ENCODE data around the gene TRPM5. TPM values are rescaled to one million over a fixed set of nuclear protein-coding genes. Genes with fewer than 3 reads are reported as not detected.

TRPM5 gene
- total and polyA plus RNA-seq, 4 donors, result 0.05 TPM; not detected in 3

DNA sequence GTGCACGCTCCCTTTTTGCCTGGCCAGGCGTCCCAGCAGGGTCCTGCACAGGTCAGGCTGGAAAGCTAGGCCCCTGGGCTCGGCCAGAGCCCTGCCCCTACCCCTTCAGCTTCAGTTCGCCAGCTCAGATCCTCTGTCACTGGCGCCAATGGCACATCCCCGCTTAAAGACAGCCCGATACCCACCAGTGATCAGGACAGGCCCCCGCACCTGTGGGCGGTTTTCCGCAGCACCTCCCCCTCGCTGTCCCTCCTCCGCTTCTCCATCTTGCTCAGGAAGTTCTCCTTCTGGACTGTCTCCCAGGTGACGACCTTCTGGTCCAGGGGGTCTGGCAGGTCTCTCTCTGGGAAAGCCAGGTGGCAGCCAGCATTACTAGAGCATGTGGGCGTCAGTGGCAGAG, 37.9 kb downstream of the TRPM5 start:
- no peak overlapping the region for H3K27ac ChIP-seq (ENCODE audit: low read depth in 1 of 2, low read length in 2 of 2)
- TF ChIP-seq YY1 (IDR thresholded peaks at IDR 0.05) (no peak), CTCF (IDR thresholded peaks at IDR 0.05; ENCODE audit: low read depth, low read length, missing input control) (no peak), SP1 (IDR thresholded peaks at IDR 0.05) (no peak), RAD21 (IDR thresholded peaks at IDR 0.05) (no peak), HNF4G (IDR thresholded peaks at IDR 0.05) (no peak), GABPA (IDR thresholded peaks at IDR 0.05 in 1 of 2, conservative IDR thresholded peaks at IDR 0.05 in 1 of 2) (no peak), FOXA2 (IDR thresholded peaks at IDR 0.05) (no peak), JUND (IDR thresholded peaks at IDR 0.05) (no peak), ZBTB33 (IDR thresholded peaks at IDR 0.05) (no peak), FOXA1 (IDR thresholded peaks at IDR 0.05) (no peak), RXRA (IDR thresholded peaks at IDR 0.05) (no peak), EGR1 (IDR thresholded peaks at IDR 0.05; ENCODE audit: low read depth in 2 of 2) (no peak), MAX (IDR thresholded peaks at IDR 0.05) (no peak), TAF1 (conservative IDR thresholded peaks at IDR 0.05) (no peak), HNF4A (conservative IDR thresholded peaks at IDR 0.05) (no peak), NR2F2 (IDR thresholded peaks at IDR 0.05) (no peak)
- TF ChIP-seq, protein P1, sequence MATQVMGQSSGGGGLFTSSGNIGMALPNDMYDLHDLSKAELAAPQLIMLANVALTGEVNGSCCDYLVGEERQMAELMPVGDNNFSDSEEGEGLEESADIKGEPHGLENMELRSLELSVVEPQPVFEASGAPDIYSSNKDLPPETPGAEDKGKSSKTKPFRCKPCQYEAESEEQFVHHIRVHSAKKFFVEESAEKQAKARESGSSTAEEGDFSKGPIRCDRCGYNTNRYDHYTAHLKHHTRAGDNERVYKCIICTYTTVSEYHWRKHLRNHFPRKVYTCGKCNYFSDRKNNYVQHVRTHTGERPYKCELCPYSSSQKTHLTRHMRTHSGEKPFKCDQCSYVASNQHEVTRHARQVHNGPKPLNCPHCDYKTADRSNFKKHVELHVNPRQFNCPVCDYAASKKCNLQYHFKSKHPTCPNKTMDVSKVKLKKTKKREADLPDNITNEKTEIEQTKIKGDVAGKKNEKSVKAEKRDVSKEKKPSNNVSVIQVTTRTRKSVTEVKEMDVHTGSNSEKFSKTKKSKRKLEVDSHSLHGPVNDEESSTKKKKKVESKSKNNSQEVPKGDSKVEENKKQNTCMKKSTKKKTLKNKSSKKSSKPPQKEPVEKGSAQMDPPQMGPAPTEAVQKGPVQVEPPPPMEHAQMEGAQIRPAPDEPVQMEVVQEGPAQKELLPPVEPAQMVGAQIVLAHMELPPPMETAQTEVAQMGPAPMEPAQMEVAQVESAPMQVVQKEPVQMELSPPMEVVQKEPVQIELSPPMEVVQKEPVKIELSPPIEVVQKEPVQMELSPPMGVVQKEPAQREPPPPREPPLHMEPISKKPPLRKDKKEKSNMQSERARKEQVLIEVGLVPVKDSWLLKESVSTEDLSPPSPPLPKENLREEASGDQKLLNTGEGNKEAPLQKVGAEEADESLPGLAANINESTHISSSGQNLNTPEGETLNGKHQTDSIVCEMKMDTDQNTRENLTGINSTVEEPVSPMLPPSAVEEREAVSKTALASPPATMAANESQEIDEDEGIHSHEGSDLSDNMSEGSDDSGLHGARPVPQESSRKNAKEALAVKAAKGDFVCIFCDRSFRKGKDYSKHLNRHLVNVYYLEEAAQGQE (IDR thresholded peaks at IDR 0.05), result no peak
- TF ChIP-seq, protein P2, sequence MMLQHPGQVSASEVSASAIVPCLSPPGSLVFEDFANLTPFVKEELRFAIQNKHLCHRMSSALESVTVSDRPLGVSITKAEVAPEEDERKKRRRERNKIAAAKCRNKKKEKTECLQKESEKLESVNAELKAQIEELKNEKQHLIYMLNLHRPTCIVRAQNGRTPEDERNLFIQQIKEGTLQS (IDR thresholded peaks at IDR 0.05), result no peak
- H3K4me1 ChIP-seq (ENCODE audit: control insufficient read depth in 4 of 4, insufficient read depth in 4 of 4, low read length in 3 of 4), result peaks cover 3 to 10% (median 9%) of the 10 kb centered on the region in 4 donors
- H3K9me3 ChIP-seq (ENCODE audit: control insufficient read depth in 4 of 4, low read length in 3 of 4), result no peaks in the 10 kb centered on the region
- no peak overlapping the region for H3K9ac ChIP-seq (ENCODE audit: low read depth in 1 of 2, low read length in 2 of 2)
- no peaks in the 10 kb centered on the region for H3K27me3 ChIP-seq (ENCODE audit: control insufficient read depth in 4 of 4, insufficient read depth in 4 of 4, low read length in 3 of 4)
- DNase-seq (ENCODE audit: low spot score), result no peak
- H3K4me3 ChIP-seq (ENCODE audit: low read depth in 1 of 3, low read length in 3 of 3), result no peak overlapping the region
- H3K36me3 ChIP-seq (ENCODE audit: control insufficient read depth in 4 of 4, insufficient read depth in 3 of 4, low read depth in 1 of 4, low read length in 3 of 4), result peaks cover 0 to 17% (median 5%) of the 10 kb centered on the region in 4 donors
- WGBS, result 90% methylated on average over 14 of the region's 14 CpGs

Data from liver (tissue), 9 donors.